ENCODE data around the gene THSD7B.

The THSD7B gene

DNA sequence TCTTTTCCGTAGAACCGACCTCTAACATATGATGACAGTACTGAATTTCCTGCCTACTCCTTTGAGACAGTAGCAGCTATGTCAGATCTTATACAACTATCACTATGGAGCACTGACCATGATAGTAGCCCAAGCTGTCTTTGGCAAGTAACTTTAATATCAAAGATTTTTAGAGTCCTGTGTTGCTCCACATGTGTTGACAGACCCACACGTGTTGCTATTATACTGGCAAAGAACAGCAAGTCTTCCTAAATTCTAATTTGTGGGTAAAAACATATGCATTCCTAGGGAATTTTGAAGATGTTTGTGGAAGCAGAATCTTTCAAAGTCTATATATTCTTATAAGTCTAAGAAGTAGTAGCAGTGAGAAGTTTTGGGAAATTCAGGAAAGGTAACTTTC, 953.4 kb downstream of the THSD7B start:
- Histone ChIP-seq H3K36me3 (ENCODE audit: insufficient read depth, low read length) (no peaks in the 10 kb centered on the region), H3K27me3 (ENCODE audit: insufficient read depth, low read length, poor library complexity, severe bottlenecking) (no peaks in the 10 kb centered on the region), H3K4me3 (ENCODE audit: low read length, poor library complexity, severe bottlenecking) (no peak overlapping the region), H3F3A (ENCODE audit: low read depth) (no peaks in the 10 kb centered on the region), H3K79me2 (ENCODE audit: insufficient read depth, low read length) (no peaks in the 10 kb centered on the region), H3K9me2 (replicated peaks; ENCODE audit: low read depth, low read length) (no peaks in the 10 kb centered on the region), H2AFZ (ENCODE audit: low read length) (no peak overlapping the region), H3K9me3 (ENCODE audit: insufficient read depth, low read depth, low read length) (no peaks in the 10 kb centered on the region), H3K9ac (ENCODE audit: low read depth, low read length, poor library complexity, severe bottlenecking) (no peak overlapping the region), H3K4me1 (ENCODE audit: insufficient read depth, low read length, poor library complexity, severe bottlenecking) (no peaks in the 10 kb centered on the region), H4K20me1 (ENCODE audit: insufficient read depth, low read length, poor library complexity, severe bottlenecking) (no peaks in the 10 kb centered on the region), H3K4me2 (ENCODE audit: low read depth, low read length, poor library complexity, severe bottlenecking) (no peak overlapping the region)
- TF ChIP-seq, protein P1, sequence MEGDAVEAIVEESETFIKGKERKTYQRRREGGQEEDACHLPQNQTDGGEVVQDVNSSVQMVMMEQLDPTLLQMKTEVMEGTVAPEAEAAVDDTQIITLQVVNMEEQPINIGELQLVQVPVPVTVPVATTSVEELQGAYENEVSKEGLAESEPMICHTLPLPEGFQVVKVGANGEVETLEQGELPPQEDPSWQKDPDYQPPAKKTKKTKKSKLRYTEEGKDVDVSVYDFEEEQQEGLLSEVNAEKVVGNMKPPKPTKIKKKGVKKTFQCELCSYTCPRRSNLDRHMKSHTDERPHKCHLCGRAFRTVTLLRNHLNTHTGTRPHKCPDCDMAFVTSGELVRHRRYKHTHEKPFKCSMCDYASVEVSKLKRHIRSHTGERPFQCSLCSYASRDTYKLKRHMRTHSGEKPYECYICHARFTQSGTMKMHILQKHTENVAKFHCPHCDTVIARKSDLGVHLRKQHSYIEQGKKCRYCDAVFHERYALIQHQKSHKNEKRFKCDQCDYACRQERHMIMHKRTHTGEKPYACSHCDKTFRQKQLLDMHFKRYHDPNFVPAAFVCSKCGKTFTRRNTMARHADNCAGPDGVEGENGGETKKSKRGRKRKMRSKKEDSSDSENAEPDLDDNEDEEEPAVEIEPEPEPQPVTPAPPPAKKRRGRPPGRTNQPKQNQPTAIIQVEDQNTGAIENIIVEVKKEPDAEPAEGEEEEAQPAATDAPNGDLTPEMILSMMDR (conservative IDR thresholded peaks at IDR 0.05; ENCODE audit: low read length), result no peak
- no peak for TF ChIP-seq EZH2phosphoT487 (IDR thresholded peaks at IDR 0.05; ENCODE audit: borderline replicate concordance)

DNA sequence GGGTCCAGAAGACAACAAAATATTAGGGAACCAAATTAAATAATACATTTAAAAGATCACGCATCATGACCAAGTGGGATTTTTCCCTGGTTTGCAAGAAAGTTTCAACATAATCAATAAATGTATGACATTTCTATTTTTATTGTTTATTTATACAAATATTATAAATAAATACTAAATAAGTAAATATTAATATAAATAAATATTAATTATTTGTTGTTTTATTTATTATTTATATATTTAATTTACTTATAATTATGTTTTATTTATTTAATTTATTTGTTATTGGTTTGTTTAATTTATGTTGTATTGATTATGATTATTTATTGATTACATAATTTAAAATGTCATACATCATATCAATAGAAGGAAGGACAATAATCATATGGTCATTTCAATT, 956.4 kb downstream of the THSD7B start:
- no peak overlapping the region for H3K4me3 ChIP-seq (ENCODE audit: low read length, poor library complexity, severe bottlenecking)
- H3K4me2 ChIP-seq (ENCODE audit: low read depth, low read length, poor library complexity, severe bottlenecking), result no peak overlapping the region
- H3K4me1 ChIP-seq (ENCODE audit: insufficient read depth, low read length, poor library complexity, severe bottlenecking), result no peaks in the 10 kb centered on the region
- no peaks in the 10 kb centered on the region for H4K20me1 ChIP-seq (ENCODE audit: insufficient read depth, low read length, poor library complexity, severe bottlenecking)
- TF ChIP-seq, protein P1 (conservative IDR thresholded peaks at IDR 0.05; ENCODE audit: low read length), result no peak
- no peak for TF ChIP-seq EZH2phosphoT487 (IDR thresholded peaks at IDR 0.05; ENCODE audit: borderline replicate concordance)
- H3K9me2 ChIP-seq (replicated peaks; ENCODE audit: low read depth, low read length), result 0 out of 2 replicates have a peak, but pooled peaks cover 4% of the 10 kb centered on the region
- no peaks in the 10 kb centered on the region for H3K36me3 ChIP-seq (ENCODE audit: insufficient read depth, low read length)
- no peaks in the 10 kb centered on the region for H3K79me2 ChIP-seq (ENCODE audit: insufficient read depth, low read length)
- no peaks in the 10 kb centered on the region for H3K9me3 ChIP-seq (ENCODE audit: insufficient read depth, low read depth, low read length)
- H2AFZ ChIP-seq (ENCODE audit: low read length), result no peak overlapping the region
- no peaks in the 10 kb centered on the region for H3F3A ChIP-seq (ENCODE audit: low read depth)
- H3K9ac ChIP-seq (ENCODE audit: low read depth, low read length, poor library complexity, severe bottlenecking), result no peak overlapping the region
- H3K27me3 ChIP-seq (ENCODE audit: insufficient read depth, low read length, poor library complexity, severe bottlenecking), result no peaks in the 10 kb centered on the region

DNA sequence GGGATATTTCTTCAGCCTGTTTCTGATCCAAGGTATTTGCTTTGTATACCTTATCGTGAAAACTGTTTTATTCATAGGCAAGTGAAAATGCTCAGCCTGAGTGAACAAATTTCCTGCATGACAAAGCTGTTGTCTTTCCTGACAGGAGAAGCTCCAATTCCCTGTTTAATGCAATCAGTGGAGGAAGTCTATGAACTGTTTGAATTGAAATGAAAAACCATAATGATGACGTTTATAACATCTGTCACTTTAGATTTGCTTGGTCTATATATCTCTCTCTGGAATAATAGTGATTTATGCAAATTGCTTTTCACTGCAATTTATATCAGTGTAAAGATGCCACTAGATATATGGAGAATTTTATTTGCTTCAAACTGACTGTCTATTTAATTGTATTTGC, 959.6 kb downstream of the THSD7B start:
- H3K4me2 ChIP-seq (ENCODE audit: low read depth, low read length, poor library complexity, severe bottlenecking), result no peak overlapping the region
- no peak overlapping the region for H3K4me3 ChIP-seq (ENCODE audit: low read length, poor library complexity, severe bottlenecking)
- no peaks in the 10 kb centered on the region for H3K79me2 ChIP-seq (ENCODE audit: insufficient read depth, low read length)
- H3K9me2 ChIP-seq (replicated peaks; ENCODE audit: low read depth, low read length), result 0 out of 2 replicates have a peak, but pooled peaks cover 4% of the 10 kb centered on the region
- no peak overlapping the region for H3K9ac ChIP-seq (ENCODE audit: low read depth, low read length, poor library complexity, severe bottlenecking)
- H2AFZ ChIP-seq (ENCODE audit: low read length), result no peak overlapping the region
- TF ChIP-seq, protein P1 (conservative IDR thresholded peaks at IDR 0.05; ENCODE audit: low read length), result no peak
- no peak for TF ChIP-seq EZH2phosphoT487 (IDR thresholded peaks at IDR 0.05; ENCODE audit: borderline replicate concordance)
- H3K4me1 ChIP-seq (ENCODE audit: insufficient read depth, low read length, poor library complexity, severe bottlenecking), result no peaks in the 10 kb centered on the region
- H3K27me3 ChIP-seq (ENCODE audit: insufficient read depth, low read length, poor library complexity, severe bottlenecking), result no peaks in the 10 kb centered on the region
- H3K36me3 ChIP-seq (ENCODE audit: insufficient read depth, low read length), result no peaks in the 10 kb centered on the region
- no peaks in the 10 kb centered on the region for H4K20me1 ChIP-seq (ENCODE audit: insufficient read depth, low read length, poor library complexity, severe bottlenecking)
- no peaks in the 10 kb centered on the region for H3K9me3 ChIP-seq (ENCODE audit: insufficient read depth, low read depth, low read length)
- H3F3A ChIP-seq (ENCODE audit: low read depth), result no peaks in the 10 kb centered on the region

Measured in Loucy (cell line).